ENCODE data around the gene CEP70.
"Not testable (repeated sequence)": the region's sequence is repeated elsewhere in the genome, so short reads cannot be mapped to it uniquely, and the experiment has no call there.

Gene CEP70, protein sequence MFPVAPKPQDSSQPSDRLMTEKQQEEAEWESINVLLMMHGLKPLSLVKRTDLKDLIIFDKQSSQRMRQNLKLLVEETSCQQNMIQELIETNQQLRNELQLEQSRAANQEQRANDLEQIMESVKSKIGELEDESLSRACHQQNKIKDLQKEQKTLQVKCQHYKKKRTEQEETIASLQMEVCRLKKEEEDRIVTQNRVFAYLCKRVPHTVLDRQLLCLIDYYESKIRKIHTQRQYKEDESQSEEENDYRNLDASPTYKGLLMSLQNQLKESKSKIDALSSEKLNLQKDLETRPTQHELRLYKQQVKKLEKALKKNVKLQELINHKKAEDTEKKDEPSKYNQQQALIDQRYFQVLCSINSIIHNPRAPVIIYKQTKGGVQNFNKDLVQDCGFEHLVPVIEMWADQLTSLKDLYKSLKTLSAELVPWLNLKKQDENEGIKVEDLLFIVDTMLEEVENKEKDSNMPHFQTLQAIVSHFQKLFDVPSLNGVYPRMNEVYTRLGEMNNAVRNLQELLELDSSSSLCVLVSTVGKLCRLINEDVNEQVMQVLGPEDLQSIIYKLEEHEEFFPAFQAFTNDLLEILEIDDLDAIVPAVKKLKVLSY

DNA sequence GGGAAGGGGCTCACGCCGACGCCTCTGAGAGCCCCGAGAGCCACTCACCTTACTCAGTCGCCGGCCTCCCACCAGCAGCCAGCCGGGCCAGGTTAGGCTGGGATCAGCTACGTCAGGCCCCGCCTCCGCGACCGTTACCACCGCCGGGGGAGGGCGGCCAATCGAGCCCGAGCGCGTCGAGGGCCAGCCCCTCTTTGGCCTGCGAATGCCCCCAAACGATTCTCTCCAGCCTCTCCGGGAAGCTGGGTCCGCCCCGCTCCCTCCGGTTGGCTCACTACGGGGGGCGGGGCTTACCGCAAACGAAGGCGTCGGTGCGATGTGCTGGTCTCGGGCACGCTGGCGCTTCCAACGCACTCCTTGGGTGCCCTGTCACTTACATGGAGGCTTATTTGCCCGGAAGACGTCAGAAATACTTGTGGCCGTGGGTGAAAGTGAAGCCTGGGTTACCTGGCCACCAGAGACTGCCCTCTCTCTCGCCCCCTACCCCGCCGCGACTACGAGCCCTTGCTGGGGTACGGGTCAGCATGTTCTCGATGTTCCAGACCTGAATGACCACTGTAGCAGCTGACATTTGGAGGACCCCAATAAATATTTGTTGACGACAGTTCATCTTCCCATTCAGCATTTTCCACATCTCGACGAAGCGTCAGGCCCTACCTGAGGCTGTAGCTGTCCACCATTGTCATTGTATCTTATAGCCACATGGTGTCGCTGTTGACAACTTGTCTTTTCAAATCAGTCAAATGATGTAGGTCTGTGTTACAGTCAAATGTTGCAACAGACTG lies at the start of gene CEP70:
Gene CEP70 (minus strand): TSS at position 111 of the 785 bp plus-strand sequence. CDS start 21,333 bp downstream, outside the sequence.
- peak; percentile 94 for DNase-seq (ENCODE audit: low spot score)

- no peak for DNase-seq (ENCODE audit: low spot score)
Observed at GRCh38 chr3:138642927-138643253, 48.8 kb upstream of the CEP70 start.

GRCh38 chr3:138642226-138642926 lies 48.3 kb upstream of the CEP70 start:
- no peak for DNase-seq (ENCODE audit: low spot score)

GRCh38 chr3:138640537-138640936 lies 46.5 kb upstream of the CEP70 start:
- DNase-seq (ENCODE audit: low spot score) = no peak

DNA sequence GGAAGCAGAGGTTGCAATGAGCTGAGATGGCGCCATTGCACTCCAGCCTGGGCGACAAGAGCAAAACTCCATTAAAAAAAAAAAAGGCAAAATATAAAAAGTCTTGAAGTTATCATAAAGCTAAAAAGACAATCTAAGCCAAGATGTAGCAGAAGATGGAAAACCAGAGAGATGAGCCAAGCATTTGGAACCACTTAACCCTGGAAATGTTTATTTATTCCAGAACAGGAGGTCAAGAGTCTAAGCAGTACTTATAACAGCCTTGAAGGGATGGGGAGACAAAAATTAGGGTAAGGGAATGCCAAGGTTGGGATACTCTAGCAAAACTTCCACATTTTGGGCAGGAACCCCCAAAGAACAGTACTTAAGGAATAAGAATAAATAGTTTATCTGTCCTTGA lies 44.6 kb upstream of the CEP70 start:
- DNase-seq (ENCODE audit: low spot score) = no peak

GRCh38 chr3:138629526-138629925 lies 35.5 kb upstream of the CEP70 start:
- no peak for DNase-seq (ENCODE audit: low spot score)

DNA sequence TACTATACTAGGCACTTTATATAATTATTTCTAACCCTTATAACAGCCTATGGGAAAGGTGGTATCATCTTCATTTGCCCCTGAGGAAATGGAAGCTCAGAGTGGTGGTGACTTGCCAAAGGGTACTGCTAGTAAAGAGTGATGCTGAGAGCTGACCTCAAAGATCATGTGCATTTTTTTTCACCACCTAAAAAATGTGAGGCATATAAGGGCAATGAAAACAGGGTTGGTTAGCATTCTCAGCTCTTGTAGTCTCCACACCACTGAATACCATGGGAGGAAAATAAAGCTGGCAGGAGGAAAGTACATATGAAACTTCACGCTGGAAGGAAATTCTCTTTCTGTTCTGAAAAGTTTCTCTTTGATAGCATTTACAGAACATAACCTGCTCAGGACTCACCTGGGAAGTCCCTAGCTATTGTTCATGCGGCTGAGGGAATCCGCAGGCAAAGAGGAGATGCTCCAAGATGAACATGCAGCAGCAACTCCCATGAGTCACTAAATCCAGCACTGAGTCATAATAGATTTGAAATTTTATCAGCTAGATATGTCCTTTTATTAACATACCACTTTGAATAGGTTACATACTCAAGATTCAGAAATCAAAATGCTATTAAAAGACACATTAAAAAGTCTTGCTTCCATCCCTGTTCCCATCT lies 31.8 kb upstream of the CEP70 start:
- no peak for DNase-seq (ENCODE audit: low spot score)

DNA sequence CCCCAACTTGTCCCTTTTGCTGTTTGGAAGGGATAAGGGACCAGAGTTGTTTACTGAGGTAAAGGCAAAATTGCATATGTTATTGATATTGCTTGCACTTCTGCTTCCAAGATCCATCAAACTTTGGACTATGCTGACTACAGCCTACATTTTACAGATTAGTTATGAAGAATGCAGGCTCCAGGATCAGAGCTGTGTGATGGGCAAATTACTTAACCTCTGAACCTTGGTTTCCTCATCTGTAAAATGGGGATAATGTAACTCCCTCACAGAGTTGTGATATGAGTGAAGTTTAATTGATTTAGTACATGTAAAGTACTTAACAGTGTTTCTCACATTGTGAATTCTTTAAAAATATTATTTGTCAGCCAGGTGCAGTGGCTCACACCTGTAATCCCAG lies 30.5 kb upstream of the CEP70 start:
- DNase-seq (ENCODE audit: low spot score) = no peak

GRCh38 chr3:138620431-138620830 lies 26.4 kb upstream of the CEP70 start:
- DNase-seq (ENCODE audit: low spot score) = no peak

DNA sequence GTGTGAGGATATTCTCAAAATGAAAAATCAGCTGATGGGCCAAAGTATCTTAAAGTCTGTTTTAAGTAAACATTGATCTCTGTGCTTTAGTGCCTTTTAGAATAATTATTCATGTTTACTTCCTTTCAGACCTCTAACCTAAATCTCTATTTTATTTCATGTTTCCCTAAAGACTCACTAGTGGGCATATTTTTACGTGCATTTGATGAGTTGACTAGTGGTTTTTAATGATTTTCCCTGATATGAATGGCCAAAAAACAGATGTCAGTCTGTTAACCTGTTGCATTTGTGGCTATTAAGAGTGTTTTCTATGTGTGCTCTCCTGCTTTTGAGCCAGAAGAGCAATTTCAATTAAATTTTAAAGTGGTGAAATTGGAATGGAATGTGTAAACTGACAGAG lies 21.4 kb upstream of the CEP70 start:
- DNase-seq (ENCODE audit: low spot score) = no peak

DNA sequence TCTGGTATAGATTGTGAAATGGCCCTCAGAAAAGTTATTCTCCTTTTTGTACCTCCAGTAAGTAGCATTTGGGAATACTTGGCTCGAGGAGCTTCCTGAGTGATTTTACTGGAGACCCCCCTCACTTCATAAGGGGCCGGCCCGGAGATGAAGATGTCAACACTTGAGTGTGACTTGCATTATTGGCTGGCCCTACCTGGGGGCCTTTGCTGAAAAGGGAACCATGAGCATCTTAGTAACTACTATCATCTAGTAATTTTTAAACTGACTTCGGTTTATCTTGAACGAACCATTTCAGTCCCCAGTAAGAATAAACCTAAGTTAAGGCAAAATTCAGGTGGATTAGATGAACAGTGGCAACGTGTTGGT lies 15.8 kb upstream of the CEP70 start:
- DNase-seq (ENCODE audit: low spot score) = no peak

GRCh38 chr3:138608322-138609135 lies 14.5 kb upstream of the CEP70 start, which contains the start of gene FAIM:
FAIM (plus strand) TSS chr3:138608771; CDS start chr3:138619727, 10,956 bp downstream.
- peak; percentile 89 for DNase-seq (ENCODE audit: low spot score)

DNA sequence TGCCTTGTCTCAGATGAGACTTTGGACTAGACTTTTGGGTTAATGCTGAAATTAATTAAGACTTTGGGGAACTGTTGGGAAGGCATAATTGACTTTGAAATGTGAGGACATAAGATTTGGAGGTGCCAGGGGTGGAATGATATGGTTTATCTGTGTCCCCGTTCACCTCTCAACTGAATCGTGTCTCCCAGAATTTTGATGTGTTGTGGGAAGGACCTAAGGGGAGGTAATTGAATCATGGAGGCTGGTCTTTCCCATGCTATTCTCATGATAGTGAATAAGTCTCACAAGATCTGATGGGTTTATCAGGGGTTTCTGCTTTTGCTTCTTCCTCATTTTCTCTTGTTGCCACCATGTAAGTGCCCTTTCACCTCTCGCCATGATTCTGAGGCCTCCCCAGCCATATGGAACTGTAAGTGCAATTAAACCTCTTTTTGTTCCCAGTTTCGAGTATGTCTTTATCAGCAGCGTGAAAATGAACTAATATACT lies 10.1 kb upstream of the CEP70 start:
- DNase-seq (ENCODE audit: low spot score) = not testable (repeated sequence)

DNA sequence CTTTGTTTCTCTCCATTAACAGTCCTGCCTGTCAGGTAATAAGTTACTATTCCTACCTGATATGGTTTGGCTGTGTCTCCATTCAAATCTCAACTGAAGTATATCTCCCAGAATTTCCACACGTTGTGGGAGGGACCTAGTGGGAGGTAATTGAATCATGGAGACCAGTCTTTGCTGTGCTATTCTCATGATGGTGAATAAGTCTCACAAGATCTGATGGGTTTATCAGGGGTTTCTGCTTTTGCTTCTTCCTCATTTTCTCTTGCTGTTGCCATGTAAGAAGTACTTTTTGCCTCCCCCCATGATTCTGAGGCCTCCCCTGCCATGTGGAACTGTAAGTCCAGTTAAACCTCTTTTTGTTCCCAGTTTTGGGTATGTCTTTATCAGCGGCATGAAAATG lies 7.6 kb upstream of the CEP70 start:
- DNase-seq (ENCODE audit: low spot score) = not testable (repeated sequence)

GRCh38 chr3:138600100-138600745 lies 6.2 kb upstream of the CEP70 start:
- DNase-seq (ENCODE audit: low spot score) = no peak

GRCh38 chr3:138598534-138598933 lies 4.5 kb upstream of the CEP70 start:
- no peak for DNase-seq (ENCODE audit: low spot score)

DNA sequence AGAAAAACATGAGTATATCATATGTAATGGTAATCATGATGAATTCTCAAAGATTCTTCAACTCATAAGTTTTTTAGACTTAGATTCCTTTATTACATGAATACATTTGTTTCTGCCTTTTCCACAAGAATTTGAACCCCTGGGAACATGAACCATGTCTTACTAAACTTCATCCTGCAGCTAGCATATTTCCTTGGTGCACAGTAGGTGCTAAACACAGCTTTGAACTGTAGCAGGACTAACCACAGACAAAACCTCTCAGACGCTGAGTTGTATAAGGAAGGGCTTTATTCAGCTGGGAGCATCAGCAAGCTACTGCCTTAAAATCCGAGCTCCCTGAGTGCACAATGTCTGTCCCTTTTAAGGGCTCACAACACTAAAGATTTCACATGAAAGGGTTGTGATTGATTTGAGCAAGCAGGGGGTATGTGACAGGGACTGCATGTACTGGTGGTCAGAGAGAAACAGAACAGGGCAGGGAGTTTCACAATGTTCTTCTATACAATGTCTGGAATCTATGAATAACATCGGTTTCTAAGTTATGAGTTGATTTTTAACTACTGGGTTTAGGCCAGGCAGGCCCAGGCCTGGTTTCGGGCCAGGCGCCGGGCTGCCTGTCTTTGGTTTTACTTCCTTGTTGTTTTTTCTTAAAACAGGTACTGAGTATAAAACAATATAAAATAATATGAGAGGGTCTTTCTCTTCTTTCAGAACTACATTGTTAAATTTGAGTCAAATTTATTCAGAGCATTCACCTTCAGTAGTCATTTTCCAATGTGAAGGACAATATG lies 3.3 kb upstream of the CEP70 start:
- not testable (repeated sequence) for DNase-seq (ENCODE audit: low spot score)

DNA sequence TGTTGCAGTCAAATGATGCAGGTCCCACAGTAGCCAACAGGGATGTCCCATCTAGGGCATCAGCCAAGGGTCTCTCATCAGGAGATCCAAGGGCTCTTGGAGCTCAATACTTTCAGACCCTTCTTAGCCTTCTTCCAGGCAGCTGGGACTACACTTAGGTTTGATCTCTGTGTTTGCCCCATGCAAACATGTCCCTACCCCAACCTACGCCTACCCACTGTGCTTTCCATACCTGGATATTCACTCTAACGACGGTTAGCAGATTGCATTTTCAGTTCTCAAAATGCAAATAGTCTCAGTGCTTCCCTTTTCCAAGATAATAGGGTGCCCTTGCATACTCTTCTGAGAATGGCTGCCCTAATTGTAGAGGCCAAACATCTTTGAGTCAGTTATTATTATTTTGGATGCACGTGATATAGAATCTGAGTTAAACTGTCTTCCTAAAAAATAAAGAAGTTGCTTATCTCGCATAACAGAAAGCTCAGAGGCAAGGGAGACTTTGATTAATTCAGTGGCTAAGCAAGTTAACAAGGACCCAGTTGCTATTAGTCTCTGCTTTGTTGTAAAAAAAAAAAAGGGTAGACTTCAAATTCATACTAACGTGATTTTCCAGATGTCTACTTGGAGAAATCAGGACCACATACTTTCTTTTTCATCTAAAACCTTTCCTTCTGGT lies 1.0 kb upstream of the CEP70 start:
- DNase-seq (ENCODE audit: low spot score) = no peak

Data from left forelimb (tissue), 1 donor.